H1 (cell line): ENCODE measurements around the gene OAT.

Experiments
- CTCF ChIP-seq, 3 experiments: IDR thresholded peaks; 1 replicate in 2 of 3; 2 replicates in 1 of 3; pipeline versions ENCODE4 v1.5.1 to v1.6.1; 2011; ENCODE audit warnings: low read length in 3 of 3, mild to moderate bottlenecking in 3 of 3, inconsistent platforms in 2 of 3, low read depth in 1 of 3, moderate library complexity in 1 of 3; ENCODE audit not compliant: insufficient read depth in 1 of 3; ENCODE audit errors: control extremely low read depth in 1 of 3
- KDM1A ChIP-seq: fragments of 200-600, 300-600 bp; sonication (generic); IDR thresholded peaks from 2 replicates; pipeline ENCODE4 v1.7.1; 2016; ENCODE audit warnings: mild to moderate bottlenecking, low read length, borderline replicate concordance
- PHF8 ChIP-seq: fragments of 200-600 bp; sonication (generic); conservative IDR thresholded peaks from 2 replicates; pipeline ENCODE4 v1.7.1; 2012; ENCODE audit warnings: low read depth, mild to moderate bottlenecking, inconsistent platforms, low read length, moderate library complexity
- POLR2AphosphoS5 ChIP-seq: IDR thresholded peaks from 2 replicates; pipeline ENCODE4 v1.6.1; 2011; ENCODE audit warnings: low read depth, low read length

GRCh38 chr10:124458473-124458872 lies 39.8 kb upstream of the OAT start:
- no peak for TF ChIP-seq POLR2AphosphoS5
- no peak for TF ChIP-seq PHF8
- no peak for TF ChIP-seq CTCF (IDR thresholded peaks at IDR 0.05; ENCODE audit: control extremely low read depth in 1 of 3, insufficient read depth in 1 of 3, low read depth in 1 of 3, low read length in 3 of 3)
- no peak for TF ChIP-seq KDM1A
